Activated T-helper 17 cell treated with anti-CD3 and anti-CD28 coated beads, Interleukin-2, amount 50 U/mL, for 72 hours (primary cell): ENCODE measurements around the gene CALML6. TPM values are rescaled to one million over a fixed set of nuclear protein-coding genes. Genes with fewer than 3 reads are reported as not detected.

Experiments used
- ATAC-seq: fragments of 150-1000 bp; cut with Tn5 transposase; replicated peaks from 2 replicates; pipeline ENCODE4 v1.10.0; 2021; ENCODE audit warnings: mild to moderate bottlenecking, moderate library complexity
- H3K27ac Mint-ChIP-seq: one replicate; pipeline ENCODE4 v1.8.0; 2022; ENCODE audit warnings: mixed read lengths
- H3K27me3 Mint-ChIP-seq: one replicate; pipeline ENCODE4 v1.8.0; 2022; ENCODE audit warnings: mixed read lengths
- H3K36me3 Mint-ChIP-seq: one replicate; pipeline ENCODE4 v1.8.0; 2022; ENCODE audit warnings: low read depth, mild to moderate bottlenecking, mixed read lengths
- H3K4me1 Mint-ChIP-seq: one replicate; pipeline ENCODE4 v1.8.0; 2022; ENCODE audit warnings: mixed read lengths
- H3K4me3 Mint-ChIP-seq: one replicate; pipeline ENCODE4 v1.8.0; 2022; ENCODE audit warnings: mild to moderate bottlenecking, mixed read lengths
- H3K9me3 Mint-ChIP-seq: one replicate; pipeline ENCODE4 v1.8.0; 2022; ENCODE audit warnings: mixed read lengths
- total RNA-seq, 2 donors: library from RNA; stranded (reverse); gene quantifications; one replicate each; pipeline ENCODE4 v1.2.3, GENCODE V29; 2022

Gene CALML6
- total RNA-seq, 2 donors from 2014 or later, result 0.86 to 1.7 TPM

DNA sequence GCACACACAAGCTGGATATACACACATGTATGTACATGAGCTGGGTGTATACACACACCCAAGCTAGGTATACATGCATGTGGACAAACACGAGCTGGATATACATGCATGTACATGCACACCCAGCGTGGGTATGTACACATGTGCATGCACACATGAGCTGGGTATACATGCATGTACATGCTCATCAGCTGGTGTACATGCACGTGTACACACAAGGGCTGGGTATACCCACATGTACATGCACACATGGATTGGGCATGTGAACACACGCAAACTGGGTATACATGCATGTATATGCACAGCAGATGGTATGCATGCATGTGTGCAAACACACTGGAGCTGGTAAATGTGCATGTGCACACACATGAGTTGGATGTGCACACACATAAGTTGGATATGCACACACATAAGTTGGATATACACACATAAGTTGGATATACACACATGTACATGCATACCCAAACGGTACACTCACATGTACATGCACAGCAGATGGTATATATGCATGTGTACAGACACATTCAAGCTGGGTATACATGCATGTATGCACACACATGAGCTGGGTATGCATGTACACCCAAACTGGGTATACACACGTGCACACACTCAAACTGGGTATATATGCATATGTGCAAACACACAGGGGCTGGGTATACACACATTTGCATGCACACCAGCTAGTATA is 16.7 kb upstream of the CALML6 start:
- no peak for ATAC-seq
- H3K27me3 Mint-ChIP-seq, result no peaks in the 10 kb centered on the region
- H3K36me3 Mint-ChIP-seq, result no peaks in the 10 kb centered on the region
- no peaks in the 10 kb centered on the region for H3K9me3 Mint-ChIP-seq
- H3K4me1 Mint-ChIP-seq, result peaks cover 7% of the 10 kb centered on the region
- no peak overlapping the region for H3K4me3 Mint-ChIP-seq
- no peak overlapping the region for H3K27ac Mint-ChIP-seq

DNA sequence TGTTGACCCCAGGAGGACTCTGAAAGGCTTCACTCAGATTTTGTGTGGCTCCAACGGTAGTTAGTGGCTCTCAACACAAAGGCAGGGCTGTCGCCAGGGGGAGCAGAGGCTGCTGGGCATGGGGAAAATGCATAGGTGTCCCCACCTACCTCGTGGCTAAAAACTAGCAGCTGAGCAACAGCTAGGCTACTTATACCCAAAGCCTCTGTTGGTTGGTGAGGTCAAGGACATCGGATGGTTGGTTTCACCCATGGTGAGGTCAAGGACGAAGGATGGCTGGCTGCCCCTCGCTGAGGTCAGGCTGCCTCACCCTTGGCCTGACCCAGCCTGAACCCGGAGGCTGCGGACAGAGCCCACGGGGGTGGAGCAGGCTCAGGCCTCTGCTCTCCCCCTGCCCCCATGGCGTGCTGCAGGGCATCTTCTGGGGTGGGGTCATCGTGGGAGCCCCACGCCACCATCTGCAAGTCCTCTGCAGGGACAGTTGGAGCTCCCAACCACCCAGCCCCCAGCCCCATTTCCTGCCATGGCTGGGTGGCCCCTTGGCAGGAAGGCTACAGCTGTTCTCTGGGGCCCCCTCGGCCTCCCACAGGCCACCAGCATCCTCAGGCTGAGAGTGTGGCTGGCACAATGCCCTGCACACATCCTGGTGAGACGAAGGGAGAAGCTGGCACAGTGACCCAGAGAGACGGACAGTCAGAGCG is 15.6 kb upstream of the CALML6 start:
- peaks cover 7% of the 10 kb centered on the region for H3K4me1 Mint-ChIP-seq
- no peaks in the 10 kb centered on the region for H3K9me3 Mint-ChIP-seq
- H3K27me3 Mint-ChIP-seq, result no peaks in the 10 kb centered on the region
- H3K36me3 Mint-ChIP-seq, result no peaks in the 10 kb centered on the region
- no peak overlapping the region for H3K4me3 Mint-ChIP-seq
- H3K27ac Mint-ChIP-seq, result no peak overlapping the region
- ATAC-seq, result no peak

DNA sequence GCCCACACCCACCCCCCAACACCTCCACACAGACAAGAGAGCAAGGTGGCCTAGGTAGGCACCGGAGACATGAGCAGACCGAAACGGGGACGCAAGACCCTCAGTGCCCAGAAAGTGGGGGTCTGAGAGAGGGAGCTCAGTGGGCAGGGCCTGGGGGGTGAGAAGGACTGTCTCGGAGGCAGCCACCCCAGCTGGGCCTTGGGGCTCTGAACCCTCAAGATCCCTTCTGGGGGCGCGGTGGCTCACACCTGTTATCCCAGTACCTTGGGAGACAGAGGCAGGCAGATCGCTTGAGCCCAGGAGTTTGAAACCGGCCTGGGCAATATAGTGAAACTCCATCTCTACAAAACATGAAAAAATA is 15.1 kb upstream of the CALML6 start:
- no peaks in the 10 kb centered on the region for H3K9me3 Mint-ChIP-seq
- no peaks in the 10 kb centered on the region for H3K36me3 Mint-ChIP-seq
- H3K4me3 Mint-ChIP-seq, result no peak overlapping the region
- H3K4me1 Mint-ChIP-seq, result peaks cover 2% of the 10 kb centered on the region
- no peak overlapping the region for H3K27ac Mint-ChIP-seq
- H3K27me3 Mint-ChIP-seq, result no peaks in the 10 kb centered on the region
- ATAC-seq, result no peak

DNA sequence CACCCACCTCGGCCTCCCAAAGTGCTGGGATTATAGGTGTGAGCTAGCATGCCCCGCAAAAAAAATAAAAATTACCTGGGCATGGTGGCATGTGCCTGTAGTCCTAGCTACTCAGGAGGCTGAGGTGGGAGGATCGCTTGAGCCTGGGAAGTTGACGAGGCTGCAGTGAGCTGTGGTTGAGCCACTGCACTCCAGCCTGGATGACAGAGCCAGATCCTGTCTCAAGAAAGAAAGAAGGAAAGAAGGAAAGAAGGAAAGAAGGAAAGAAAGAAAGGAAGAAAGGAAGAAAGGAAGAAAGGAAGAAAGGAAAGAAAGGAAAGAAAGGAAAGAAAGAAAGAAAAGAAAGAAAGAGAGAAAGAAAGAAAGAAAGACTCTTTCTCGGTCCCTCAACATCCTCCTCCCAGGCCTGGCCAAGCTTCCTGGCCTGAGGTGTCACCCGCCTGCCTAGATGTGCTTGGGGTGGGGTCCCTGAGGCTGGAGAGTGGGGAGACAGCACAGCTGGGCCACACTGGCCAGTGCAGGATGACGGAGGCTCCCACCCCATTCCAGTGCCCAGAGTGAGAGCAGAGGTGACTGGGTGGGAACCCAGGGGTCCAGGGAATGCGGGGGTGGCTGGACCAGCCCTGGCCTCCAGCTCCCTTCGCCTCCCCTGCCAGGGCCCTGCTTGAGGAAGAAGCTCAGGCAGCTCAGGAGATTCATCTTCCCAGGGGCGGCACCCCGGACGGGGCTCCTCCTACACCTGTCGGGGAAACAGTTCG is 14.0 kb upstream of the CALML6 start:
- H3K4me1 Mint-ChIP-seq, result peaks cover under 1% of the 10 kb centered on the region
- H3K27me3 Mint-ChIP-seq, result no peaks in the 10 kb centered on the region
- no peaks in the 10 kb centered on the region for H3K36me3 Mint-ChIP-seq
- H3K27ac Mint-ChIP-seq, result no peak overlapping the region
- H3K9me3 Mint-ChIP-seq, result no peaks in the 10 kb centered on the region
- no peak overlapping the region for H3K4me3 Mint-ChIP-seq
- no peak for ATAC-seq

DNA sequence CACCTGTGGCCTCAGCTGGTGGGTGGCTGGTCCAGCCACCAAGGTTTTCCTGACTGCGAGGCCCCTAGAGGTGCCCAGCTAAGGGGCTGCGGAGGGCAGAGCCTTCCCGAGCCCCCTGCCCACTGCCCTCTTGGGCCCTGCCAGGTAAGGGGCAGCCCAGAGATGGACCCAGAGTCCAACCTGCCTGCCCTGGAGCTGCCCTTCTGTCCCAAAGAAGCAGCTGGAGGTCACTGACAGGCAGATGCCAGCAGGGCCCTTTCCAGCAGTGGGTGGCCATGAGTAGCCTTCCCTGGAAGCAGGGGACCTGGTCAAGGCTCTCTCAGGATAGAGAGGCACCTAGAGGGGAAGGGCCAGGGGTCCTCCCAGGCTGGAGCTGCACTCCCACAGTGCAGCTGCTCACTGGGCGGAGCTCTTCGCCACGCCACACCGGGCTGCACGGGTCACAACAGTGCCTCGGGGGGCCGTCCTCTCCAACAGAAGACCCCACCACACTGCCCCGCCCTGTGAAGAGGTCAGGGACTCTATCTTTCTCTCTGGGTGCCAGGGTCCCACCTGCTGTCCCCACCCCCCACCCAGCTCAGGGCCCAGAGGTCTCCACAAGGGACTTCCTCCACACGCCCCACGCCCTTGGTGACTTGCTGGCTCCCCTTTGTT is 13.3 kb upstream of the CALML6 start:
- Mint-ChIP-seq H3K27me3 (no peaks in the 10 kb centered on the region), H3K9me3 (no peaks in the 10 kb centered on the region), H3K36me3 (no peaks in the 10 kb centered on the region), H3K4me1 (peaks cover 6% of the 10 kb centered on the region), H3K4me3 (no peak overlapping the region), H3K27ac (no peak overlapping the region)
- ATAC-seq, result no peak

DNA sequence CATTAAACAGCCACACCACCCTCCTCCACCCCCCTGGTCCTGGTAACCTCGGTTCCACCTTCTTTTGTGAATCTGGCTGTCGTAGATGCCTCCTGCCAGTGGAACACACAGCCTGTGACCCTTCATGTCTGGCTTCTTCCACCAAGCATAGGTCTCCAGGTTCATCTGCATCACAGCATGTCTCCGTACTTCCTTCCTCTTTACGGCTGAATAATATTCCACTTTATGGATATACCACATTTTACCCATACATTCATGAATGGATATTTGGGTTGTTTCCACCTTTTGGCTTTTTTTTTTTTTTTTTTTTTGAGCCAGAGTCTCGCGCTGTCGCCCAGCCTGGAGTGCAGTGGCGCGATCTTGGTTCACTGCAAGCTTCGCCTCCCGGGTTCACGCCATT is 11.8 kb upstream of the CALML6 start:
- Mint-ChIP-seq H3K4me3 (no peak overlapping the region), H3K9me3 (no peaks in the 10 kb centered on the region), H3K27me3 (no peaks in the 10 kb centered on the region), H3K36me3 (no peaks in the 10 kb centered on the region), H3K4me1 (peaks cover 6% of the 10 kb centered on the region), H3K27ac (no peak overlapping the region)
- no peak for ATAC-seq

DNA sequence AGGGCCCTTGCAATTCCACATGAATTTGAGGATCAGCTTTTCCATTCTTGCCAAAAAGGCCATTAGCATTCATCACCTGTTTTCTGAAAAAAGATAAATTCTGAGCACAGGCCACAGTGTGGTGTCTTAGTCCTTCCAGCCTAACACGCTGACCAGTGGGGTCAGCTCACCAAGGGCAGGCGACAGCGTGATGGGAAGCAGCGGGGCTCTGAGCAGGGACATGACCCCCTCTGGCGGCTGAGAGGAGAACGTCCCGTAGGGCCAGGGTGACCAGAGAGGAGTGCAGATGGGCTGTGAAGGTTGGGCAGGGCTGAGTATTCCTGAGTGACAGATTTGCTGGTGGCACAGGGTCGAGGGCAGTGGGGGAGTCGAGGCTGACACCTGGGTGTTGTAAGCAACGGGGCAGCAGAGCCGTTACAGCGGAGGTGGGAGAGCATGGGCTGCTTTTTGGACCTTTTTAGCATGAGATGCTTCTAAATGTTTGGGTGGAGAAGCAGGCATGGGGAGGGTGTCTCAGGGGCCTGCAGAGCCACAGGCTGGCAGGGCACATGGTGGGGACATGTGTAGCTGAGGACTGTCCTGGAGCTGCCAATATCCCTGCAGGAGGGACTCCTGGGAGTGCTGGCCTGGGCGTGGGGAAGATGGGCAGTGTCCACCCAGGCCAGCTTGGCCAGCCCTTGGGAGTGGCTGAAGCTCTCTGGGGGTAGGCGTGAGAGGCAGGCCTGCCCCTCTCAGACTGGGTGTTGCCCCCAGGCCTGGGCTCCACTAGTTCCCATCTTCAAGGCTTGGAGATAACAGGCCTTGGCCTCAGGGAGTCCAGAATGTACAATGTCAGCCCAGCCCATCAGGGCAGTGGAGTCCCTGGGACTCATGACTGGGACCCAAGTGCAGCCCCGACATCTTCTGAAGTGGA is 8.6 kb upstream of the CALML6 start:
- ATAC-seq, result peak; percentile 56
- Mint-ChIP-seq H3K9me3 (no peaks in the 10 kb centered on the region), H3K4me3 (peak overlapping the region; percentile 25), H3K27me3 (no peaks in the 10 kb centered on the region), H3K4me1 (peaks cover 10% of the 10 kb centered on the region), H3K36me3 (no peaks in the 10 kb centered on the region), H3K27ac (peak overlapping the region; percentile 40)

DNA sequence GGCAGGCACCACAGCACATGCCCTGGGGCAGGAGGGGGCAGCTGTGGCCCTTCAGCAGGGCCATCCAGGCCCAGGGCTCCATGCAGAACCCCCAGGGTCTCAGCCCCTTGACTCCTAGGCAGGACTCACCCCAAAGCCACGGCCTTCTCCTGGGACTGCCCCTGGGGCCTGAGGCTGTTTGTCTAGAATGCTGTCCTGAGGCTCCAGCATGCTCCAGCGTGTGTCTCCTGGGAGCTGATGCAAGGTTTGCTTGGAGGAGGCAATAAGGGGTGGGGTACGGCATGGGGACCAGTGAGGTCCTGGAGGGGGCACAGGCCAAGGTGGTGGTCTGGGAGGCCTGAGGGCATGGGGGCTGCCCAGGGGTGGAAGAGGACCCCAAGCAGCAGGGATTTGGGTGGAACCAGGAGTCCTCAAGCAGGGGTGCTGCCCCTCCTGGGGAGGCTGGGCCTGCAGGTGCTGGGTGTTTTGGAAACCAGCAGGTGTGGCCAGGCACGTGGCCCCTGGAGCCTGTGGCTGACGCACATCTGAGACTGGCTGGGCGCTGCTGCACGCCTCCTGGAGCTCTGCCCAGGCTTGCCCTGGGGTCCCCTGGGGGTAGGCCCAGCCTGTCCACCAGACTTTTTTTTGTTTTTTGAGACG is 7.8 kb upstream of the CALML6 start:
- no peak for ATAC-seq
- H3K27me3 Mint-ChIP-seq, result no peaks in the 10 kb centered on the region
- no peaks in the 10 kb centered on the region for H3K36me3 Mint-ChIP-seq
- H3K4me1 Mint-ChIP-seq, result peaks cover 10% of the 10 kb centered on the region
- no peaks in the 10 kb centered on the region for H3K9me3 Mint-ChIP-seq
- H3K27ac Mint-ChIP-seq, result no peak overlapping the region
- H3K4me3 Mint-ChIP-seq, result no peak overlapping the region

DNA sequence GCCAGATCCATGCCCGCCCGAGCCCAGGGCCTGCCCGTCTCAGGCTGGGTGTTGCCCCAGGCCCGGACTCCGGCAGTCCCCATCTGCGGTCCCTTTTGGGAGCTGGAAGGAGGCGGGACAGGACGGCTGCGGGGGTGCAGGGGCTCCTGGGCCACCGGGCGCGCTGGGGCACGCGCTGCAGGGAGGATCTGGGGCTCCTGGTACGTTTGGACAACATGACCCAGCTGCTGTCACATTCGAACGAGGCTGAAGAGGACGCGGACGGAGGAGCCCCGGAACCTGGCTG is 6.6 kb upstream of the CALML6 start:
- no peaks in the 10 kb centered on the region for H3K36me3 Mint-ChIP-seq
- H3K27me3 Mint-ChIP-seq, result no peaks in the 10 kb centered on the region
- no peak for ATAC-seq
- H3K27ac Mint-ChIP-seq, result no peak overlapping the region
- H3K4me1 Mint-ChIP-seq, result peaks cover 10% of the 10 kb centered on the region
- no peaks in the 10 kb centered on the region for H3K9me3 Mint-ChIP-seq
- H3K4me3 Mint-ChIP-seq, result peak overlapping the region; percentile 85

DNA sequence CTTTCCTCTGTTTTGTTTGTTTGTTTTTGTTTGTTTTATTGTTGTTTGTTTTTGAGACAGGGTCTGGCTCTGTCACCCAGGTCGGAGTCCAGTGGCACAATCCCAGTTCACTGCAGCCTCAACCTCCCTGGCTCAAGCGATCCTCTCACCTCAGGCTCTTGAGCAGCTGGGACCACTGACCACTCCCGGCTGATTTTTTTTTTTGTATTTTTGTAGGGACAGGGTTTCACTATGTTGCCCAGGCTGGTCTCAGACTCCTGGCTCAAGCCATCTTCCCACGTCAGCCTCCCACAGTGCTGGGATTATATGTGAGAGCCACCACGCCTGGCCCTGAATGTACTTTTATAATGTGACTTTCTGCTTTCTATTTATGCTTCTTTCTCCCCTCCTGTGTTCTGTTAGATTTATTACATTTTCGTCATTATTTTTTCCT is 5.0 kb upstream of the CALML6 start:
- Mint-ChIP-seq H3K4me3 (peak overlapping the region; percentile 85), H3K4me1 (peaks cover 10% of the 10 kb centered on the region), H3K36me3 (no peaks in the 10 kb centered on the region), H3K27ac (peak overlapping the region; percentile 76), H3K27me3 (no peaks in the 10 kb centered on the region), H3K9me3 (no peaks in the 10 kb centered on the region)
- ATAC-seq, result no peak

DNA sequence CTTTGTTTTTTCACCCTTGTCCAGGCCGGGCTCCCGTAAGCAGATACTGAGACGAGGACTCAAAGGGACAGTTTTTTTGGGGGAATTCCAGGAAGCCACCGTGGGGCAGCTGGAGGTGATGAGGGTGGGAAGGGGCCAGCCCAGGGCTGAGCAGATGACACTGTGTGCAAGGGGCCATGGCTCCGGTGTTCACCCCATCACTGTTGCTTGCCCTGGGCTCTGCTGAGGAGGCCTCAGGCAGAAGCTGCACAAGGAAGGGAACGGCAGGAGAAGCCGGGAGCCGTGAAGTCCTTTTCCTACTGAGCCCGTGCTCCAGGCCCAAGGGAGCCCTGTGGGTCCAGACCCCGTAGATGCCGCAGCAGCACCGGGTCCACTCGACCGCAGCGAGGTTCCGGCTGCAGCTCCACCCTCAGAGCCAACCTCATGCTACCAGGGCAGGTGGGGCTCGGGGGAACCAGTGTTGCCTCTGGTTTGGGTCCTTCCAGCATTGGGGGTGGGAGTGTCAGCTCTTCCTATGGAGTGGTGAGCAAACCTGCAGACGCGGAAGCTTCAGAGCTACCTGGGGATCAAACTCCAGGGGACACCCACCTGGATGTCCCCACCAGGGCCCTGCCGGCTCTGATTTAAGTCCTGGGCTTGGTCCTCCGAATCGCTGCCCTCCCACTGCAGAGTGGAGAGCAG is 4.3 kb upstream of the CALML6 start:
- peaks cover 10% of the 10 kb centered on the region for H3K4me1 Mint-ChIP-seq
- peak overlapping the region; percentile 76 for H3K27ac Mint-ChIP-seq

DNA sequence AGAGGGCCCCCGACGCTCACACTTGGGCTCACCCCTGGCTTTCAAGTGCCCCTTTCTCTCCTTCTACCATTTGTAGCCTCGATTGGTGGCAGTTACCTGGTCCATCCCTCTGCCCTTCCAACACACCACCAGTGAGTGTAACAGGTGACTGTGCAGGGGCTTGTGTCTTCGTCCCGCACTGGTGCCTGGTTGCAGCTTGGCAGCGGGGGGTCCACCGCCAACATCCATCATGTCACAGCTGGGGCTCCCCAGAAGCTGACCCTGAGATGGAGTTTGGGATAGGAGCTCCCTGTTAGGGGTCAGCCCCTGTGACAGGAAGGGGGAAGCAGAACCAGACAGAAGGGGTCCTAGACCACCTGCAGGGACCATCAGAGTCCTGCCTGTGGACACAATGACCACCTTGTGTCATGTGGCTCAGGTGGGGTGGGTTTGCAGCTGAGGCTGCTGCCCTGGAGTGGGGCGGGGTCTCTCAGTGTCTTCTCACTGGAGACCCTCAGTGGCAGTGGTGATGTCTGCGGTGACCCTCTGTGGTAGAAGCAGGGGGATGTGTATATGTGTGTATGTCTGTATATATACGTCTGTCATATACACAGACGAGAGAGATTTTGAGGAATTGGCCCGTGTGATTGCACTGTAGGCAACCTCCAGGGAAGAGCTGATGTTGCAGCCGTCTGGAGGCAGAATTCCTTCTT is 3.6 kb upstream of the CALML6 start:
- H3K4me3 Mint-ChIP-seq, result no peak overlapping the region
- H3K27me3 Mint-ChIP-seq, result no peaks in the 10 kb centered on the region
- H3K4me1 Mint-ChIP-seq, result peaks cover 4% of the 10 kb centered on the region

More for the DNA sequence above, 4.3 kb upstream of the CALML6 start:
- peak overlapping the region; percentile 85 for H3K4me3 Mint-ChIP-seq
- H3K27me3 Mint-ChIP-seq, result no peaks in the 10 kb centered on the region
- no peak for ATAC-seq
- no peaks in the 10 kb centered on the region for H3K9me3 Mint-ChIP-seq
- no peaks in the 10 kb centered on the region for H3K36me3 Mint-ChIP-seq

More for the DNA sequence above, 3.6 kb upstream of the CALML6 start:
- no peaks in the 10 kb centered on the region for H3K36me3 Mint-ChIP-seq
- H3K27ac Mint-ChIP-seq, result no peak overlapping the region
- no peaks in the 10 kb centered on the region for H3K9me3 Mint-ChIP-seq
- no peak for ATAC-seq
